WTC11 (cell line): ENCODE measurements around the gene ALDH8A1. TPM values are rescaled to one million over a fixed set of nuclear protein-coding genes. Genes with fewer than 3 reads are reported as not detected.

ENCODE experiments used
- ATAC-seq: fragments of 200-7000 bp; cut with Tn5 transposase; 2 replicates; pipeline ENCODE4 v1.10.0; 2021; ENCODE audit warnings: mild to moderate bottlenecking, moderate library complexity
- CTCF ChIA-PET: fragments of 300-600 bp; sonication (Branson Sonifier 250); formaldehyde crosslinking; loops from one replicate; lab custom pipeline; 2021; ENCODE audit warnings: antibody characterized with exemption; lab: Charles Lee
- POLR2A ChIA-PET: fragments of 350-600 bp; sonication (Branson Sonifier 250); formaldehyde crosslinking; loops from one replicate; lab custom pipeline; 2021; ENCODE audit warnings: antibody characterized with exemption; lab: Charles Lee
- DNase-seq: peaks from one replicate; pipeline ENCODE4 v3.0.0; 2021; ENCODE audit warnings: low spot score
- H3K27ac Mint-ChIP-seq: 2 replicates; pipeline ENCODE4 v1.8.0; 2021; ENCODE audit warnings: mixed read lengths
- H3K27me3 Mint-ChIP-seq: 2 replicates; pipeline ENCODE4 v1.8.0; 2021; ENCODE audit warnings: low read depth, mild to moderate bottlenecking, moderate library complexity, mixed read lengths
- H3K36me3 Mint-ChIP-seq: 2 replicates; pipeline ENCODE4 v1.8.0; 2021; ENCODE audit warnings: mixed read lengths
- H3K4me1 Mint-ChIP-seq: 2 replicates; pipeline ENCODE4 v1.8.0; 2022; ENCODE audit warnings: mixed read lengths
- H3K4me3 Mint-ChIP-seq: 2 replicates; pipeline ENCODE4 v1.8.0; 2021; ENCODE audit warnings: mild to moderate bottlenecking, moderate library complexity, mixed read lengths
- H3K9me3 Mint-ChIP-seq: 2 replicates; pipeline ENCODE4 v1.8.0; 2021; ENCODE audit warnings: mixed read lengths
- CBFB ChIP-seq: sonication (generic); formaldehyde crosslinking; IDR thresholded peaks from 2 replicates; pipeline ENCODE4 v1.8.1; 2022; ENCODE audit warnings: mild to moderate bottlenecking, low read depth, missing genetic modification reagents
- CTCF ChIP-seq: fragments of 200-600 bp; IDR thresholded peaks from 2 replicates; pipeline ENCODE4 v1.8.0; 2022; ENCODE audit warnings: antibody characterized with exemption
- E2F4 ChIP-seq: sonication (generic); formaldehyde crosslinking; IDR thresholded peaks from 2 replicates; pipeline ENCODE4 v1.8.1; 2022; ENCODE audit warnings: low read depth, mild to moderate bottlenecking, moderate library complexity, missing genetic modification reagents, borderline replicate concordance
- FOXK1 ChIP-seq: sonication (generic); formaldehyde crosslinking; IDR thresholded peaks from 2 replicates; pipeline ENCODE4 v1.8.0; 2022; ENCODE audit warnings: mild to moderate bottlenecking, moderate library complexity, missing genetic modification reagents
- FOXP4 ChIP-seq: sonication (generic); formaldehyde crosslinking; IDR thresholded peaks from 2 replicates; pipeline ENCODE4 v1.8.0; 2022; ENCODE audit warnings: mild to moderate bottlenecking, missing genetic modification reagents
- GABPB1 ChIP-seq: sonication (generic); formaldehyde crosslinking; IDR thresholded peaks from 2 replicates; pipeline ENCODE4 v1.8.1; 2023; ENCODE audit warnings: mild to moderate bottlenecking, missing genetic modification reagents
- GTF2I ChIP-seq: fragments of 250-450 bp; sonication (Bioruptor Pico); conservative IDR thresholded peaks from 2 replicates; pipeline ENCODE4 v1.4.0; 2021; ENCODE audit warnings: mild to moderate bottlenecking
- JAZF1 ChIP-seq: fragments of 250-450 bp; sonication (Bioruptor Pico); IDR thresholded peaks from 2 replicates; pipeline ENCODE4 v1.9.0; 2021; ENCODE audit warnings: moderate library complexity, mild to moderate bottlenecking, inconsistent platforms
- MYBL2 ChIP-seq: sonication (generic); formaldehyde crosslinking; IDR thresholded peaks from 2 replicates; pipeline ENCODE4 v1.8.1; 2023; ENCODE audit warnings: mild to moderate bottlenecking, moderate library complexity, missing genetic modification reagents
- NFYB ChIP-seq: sonication (generic); formaldehyde crosslinking; conservative IDR thresholded peaks from 2 replicates; pipeline ENCODE4 v1.8.0; 2022; ENCODE audit warnings: low read depth, missing genetic modification reagents
- NR2C2 ChIP-seq: sonication (generic); formaldehyde crosslinking; IDR thresholded peaks from 2 replicates; pipeline ENCODE4 v1.8.0; 2022; ENCODE audit warnings: mild to moderate bottlenecking, missing genetic modification reagents
- NR3C1 ChIP-seq: sonication (generic); formaldehyde crosslinking; conservative IDR thresholded peaks from 2 replicates; pipeline ENCODE4 v1.8.1; 2023; ENCODE audit warnings: low read depth, mild to moderate bottlenecking, missing genetic modification reagents
- RORB ChIP-seq: fragments of 250-450 bp; sonication (Bioruptor Pico); IDR thresholded peaks from 2 replicates; pipeline ENCODE4 v1.9.0; 2021; ENCODE audit warnings: mild to moderate bottlenecking
- SMAD3 ChIP-seq: sonication (generic); formaldehyde crosslinking; IDR thresholded peaks from 2 replicates; pipeline ENCODE4 v1.8.0; 2022; ENCODE audit warnings: missing genetic modification reagents, mild to moderate bottlenecking, borderline replicate concordance
- TCF7 ChIP-seq: sonication (generic); formaldehyde crosslinking; IDR thresholded peaks from 2 replicates; pipeline ENCODE4 v1.8.0; 2022; ENCODE audit warnings: mild to moderate bottlenecking, low read depth, missing genetic modification reagents, moderate library complexity
- TEAD4 ChIP-seq: sonication (generic); formaldehyde crosslinking; IDR thresholded peaks from 2 replicates; pipeline ENCODE4 v1.8.0; 2022; ENCODE audit warnings: mild to moderate bottlenecking, missing genetic modification reagents
- TP53 ChIP-seq: sonication (generic); formaldehyde crosslinking; IDR thresholded peaks from 2 replicates; pipeline ENCODE4 v1.8.1; 2023; ENCODE audit warnings: mild to moderate bottlenecking, missing genetic modification reagents
- ZNF121 ChIP-seq: sonication (generic); formaldehyde crosslinking; IDR thresholded peaks from 2 replicates; pipeline ENCODE4 v1.8.0; 2023; ENCODE audit warnings: missing genetic modification reagents
- ZNF138 ChIP-seq: sonication (generic); formaldehyde crosslinking; conservative IDR thresholded peaks from 2 replicates; pipeline ENCODE4 v1.8.1; 2022; ENCODE audit warnings: mild to moderate bottlenecking, moderate library complexity, missing genetic modification reagents
- ZNF532 ChIP-seq: fragments of 250-450 bp; sonication (Bioruptor Pico); IDR thresholded peaks from 2 replicates; pipeline ENCODE4 v1.9.0; 2021; ENCODE audit warnings: mild to moderate bottlenecking, borderline replicate concordance
- total RNA-seq: library from RNA; stranded (reverse); gene quantifications from 3 replicates; pipeline ENCODE4 v1.2.3, GENCODE V29; 2021
- TF ChIP-seq, protein P1 (sequence below): sonication (generic); formaldehyde crosslinking; conservative IDR thresholded peaks from 2 replicates; pipeline ENCODE4 v1.8.1; 2023; ENCODE audit warnings: mild to moderate bottlenecking, low read depth, missing genetic modification reagents, moderate library complexity
- TF ChIP-seq, protein P2 (sequence below): sonication (generic); formaldehyde crosslinking; IDR thresholded peaks from 2 replicates; pipeline ENCODE4 v1.8.1; 2023; ENCODE audit warnings: mild to moderate bottlenecking, missing genetic modification reagents, moderate library complexity

ALDH8A1 gene
- total RNA-seq, 1 experiment from 2014 or later, result 0.17 TPM

- TF ChIP-seq FOXK1 (CRISPR knock-in tag), result no peak
- no peak for TF ChIP-seq GABPB1
- TF ChIP-seq JAZF1, result no peak
- no peak for TF ChIP-seq SMAD3 (CRISPR knock-in tag)
- TF ChIP-seq MYBL2, result no peak
- TF ChIP-seq RORB (CRISPR knock-in tag), result no peak
- no peak for TF ChIP-seq NFYB (CRISPR knock-in tag)
- TF ChIP-seq TEAD4 (CRISPR knock-in tag), result no peak
Observed at GRCh38 chr6:134918418-134918961, 31.4 kb downstream of the ALDH8A1 start (continued).

GRCh38 chr6:134911547-134911946 lies 38.4 kb downstream of the ALDH8A1 start:
- no peak for DNase-seq
- H3K4me1 Mint-ChIP-seq, result no peaks in the 10 kb centered on the region
- ATAC-seq, result no peak
- H3K27me3 Mint-ChIP-seq, result no peaks in the 10 kb centered on the region
- no peak overlapping the region for H3K4me3 Mint-ChIP-seq
- no peak overlapping the region for H3K27ac Mint-ChIP-seq
- no peaks in the 10 kb centered on the region for H3K36me3 Mint-ChIP-seq
- peaks cover 5% of the 10 kb centered on the region; the same call in 1 of the 2 replicates for H3K9me3 Mint-ChIP-seq
- no peak for TF ChIP-seq NFYB (CRISPR knock-in tag)
- no peak for TF ChIP-seq TP53
- TF ChIP-seq, protein P1, sequence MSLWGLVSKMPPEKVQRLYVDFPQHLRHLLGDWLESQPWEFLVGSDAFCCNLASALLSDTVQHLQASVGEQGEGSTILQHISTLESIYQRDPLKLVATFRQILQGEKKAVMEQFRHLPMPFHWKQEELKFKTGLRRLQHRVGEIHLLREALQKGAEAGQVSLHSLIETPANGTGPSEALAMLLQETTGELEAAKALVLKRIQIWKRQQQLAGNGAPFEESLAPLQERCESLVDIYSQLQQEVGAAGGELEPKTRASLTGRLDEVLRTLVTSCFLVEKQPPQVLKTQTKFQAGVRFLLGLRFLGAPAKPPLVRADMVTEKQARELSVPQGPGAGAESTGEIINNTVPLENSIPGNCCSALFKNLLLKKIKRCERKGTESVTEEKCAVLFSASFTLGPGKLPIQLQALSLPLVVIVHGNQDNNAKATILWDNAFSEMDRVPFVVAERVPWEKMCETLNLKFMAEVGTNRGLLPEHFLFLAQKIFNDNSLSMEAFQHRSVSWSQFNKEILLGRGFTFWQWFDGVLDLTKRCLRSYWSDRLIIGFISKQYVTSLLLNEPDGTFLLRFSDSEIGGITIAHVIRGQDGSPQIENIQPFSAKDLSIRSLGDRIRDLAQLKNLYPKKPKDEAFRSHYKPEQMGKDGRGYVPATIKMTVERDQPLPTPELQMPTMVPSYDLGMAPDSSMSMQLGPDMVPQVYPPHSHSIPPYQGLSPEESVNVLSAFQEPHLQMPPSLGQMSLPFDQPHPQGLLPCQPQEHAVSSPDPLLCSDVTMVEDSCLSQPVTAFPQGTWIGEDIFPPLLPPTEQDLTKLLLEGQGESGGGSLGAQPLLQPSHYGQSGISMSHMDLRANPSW (CRISPR knock-in tag), result no peak
- TF ChIP-seq NR3C1 (CRISPR knock-in tag), result no peak
- no peak for TF ChIP-seq GTF2I (CRISPR knock-in tag)
- no peak for TF ChIP-seq E2F4 (CRISPR knock-in tag)
- TF ChIP-seq CBFB (CRISPR knock-in tag), result no peak
- TF ChIP-seq FOXP4 (CRISPR knock-in tag), result no peak
- no peak for TF ChIP-seq ZNF138 (CRISPR knock-in tag)
- TF ChIP-seq CTCF, result no peak
- TF ChIP-seq, protein P2, sequence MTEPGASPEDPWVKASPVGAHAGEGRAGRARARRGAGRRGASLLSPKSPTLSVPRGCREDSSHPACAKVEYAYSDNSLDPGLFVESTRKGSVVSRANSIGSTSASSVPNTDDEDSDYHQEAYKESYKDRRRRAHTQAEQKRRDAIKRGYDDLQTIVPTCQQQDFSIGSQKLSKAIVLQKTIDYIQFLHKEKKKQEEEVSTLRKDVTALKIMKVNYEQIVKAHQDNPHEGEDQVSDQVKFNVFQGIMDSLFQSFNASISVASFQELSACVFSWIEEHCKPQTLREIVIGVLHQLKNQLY (CRISPR knock-in tag), result no peak
- TF ChIP-seq ZNF121 (CRISPR knock-in tag), result no peak
- TF ChIP-seq ZNF532 (CRISPR knock-in tag), result no peak
- TF ChIP-seq NR2C2 (CRISPR knock-in tag), result no peak
- TF ChIP-seq TCF7 (CRISPR knock-in tag), result no peak
- ChIA-PET CTCF (no interaction called here), POLR2A (no interaction called here)
